Retinal pigment epithelial cell (primary cell): Measurements from ENCODE around the gene MYORG.

Experiments used
- DNase-seq: peaks from one replicate; pipeline ENCODE4 v3.0.0-alpha.2; 2010; ENCODE audit warnings: low read depth
- H3K4me3 ChIP-seq: 2 replicates; pipeline ENCODE4 v1.5.1; 2011; ENCODE audit warnings: mild to moderate bottlenecking, low read length, control low read depth, moderate library complexity
- CTCF ChIP-seq: conservative IDR thresholded peaks from 2 replicates; pipeline ENCODE4 v1.5.1; 2011; ENCODE audit warnings: low read depth, low read length, control low read depth, inconsistent platforms

The MYORG gene

GRCh38 chr9:34385561-34386230 is 9.0 kb upstream of the MYORG start:
- no peak for TF ChIP-seq CTCF
- H3K4me3 ChIP-seq: no peak overlapping the region
- DNase-seq: no peak

GRCh38 chr9:34384368-34385165 is 7.9 kb upstream of the MYORG start:
- no peak for TF ChIP-seq CTCF
- no peak for DNase-seq
- no peak overlapping the region for H3K4me3 ChIP-seq

- TF ChIP-seq CTCF: no peak
- DNase-seq: no peak
- no peak overlapping the region for H3K4me3 ChIP-seq
Measured at GRCh38 chr9:34383904-34384303, 7.2 kb upstream of the MYORG start.

- no peak overlapping the region for H3K4me3 ChIP-seq
- DNase-seq: no peak
- TF ChIP-seq CTCF: no peak
Measured at GRCh38 chr9:34382879-34383278, 6.2 kb upstream of the MYORG start.

- no peak for DNase-seq
Measured at GRCh38 chr9:34382054-34382453, 5.4 kb upstream of the MYORG start.

GRCh38 chr9:34381323-34381722 is 4.6 kb upstream of the MYORG start:
- no peak for TF ChIP-seq CTCF
- peak overlapping the region; percentile 55 for H3K4me3 ChIP-seq
- DNase-seq: no peak

More at GRCh38 chr9:34382054-34382453, 5.4 kb upstream of the MYORG start:
- H3K4me3 ChIP-seq: no peak overlapping the region
- no peak for TF ChIP-seq CTCF
